HepG2 (cell line): ENCODE data around the gene EIF4ENIF1. TPM values are rescaled to one million over a fixed set of nuclear protein-coding genes. Genes with fewer than 3 reads are reported as not detected.
"Not testable (repeated sequence)": the region's sequence is repeated elsewhere in the genome, so short reads cannot be mapped to it uniquely, and the experiment has no call there.

Experiments
- ATAC-seq: fragments of 200-7000 bp; cut with Tn5 transposase; 3 replicates; pipeline ENCODE4 v1.9.1; 2020; ENCODE audit warnings: mild to moderate bottlenecking, moderate library complexity
- BruUV-seq: library from RNA; stranded (reverse); fragments of 400-500 nt; replicated peaks from 2 replicates; lab custom pipeline; 2021; lab: Mats Ljungman, UMichigan
- CTCF ChIA-PET: fragments of 300-600 bp; formaldehyde crosslinking; extraction: SDS; loops from one replicate; lab custom pipeline; 2021; ENCODE audit warnings: low total read pairs, inconsistent platforms, low intra/inter-chr PET ratio; lab: Yijun Ruan, JAX
- POLR2A ChIA-PET: fragments of 350-600 bp; sonication (Branson Sonifier 250); formaldehyde crosslinking; loops from one replicate; lab custom pipeline; 2020; ENCODE audit warnings: antibody characterized with exemption, inconsistent platforms; lab: Yijun Ruan, JAX
- DNase-seq: peaks from one replicate; pipeline ENCODE4 v3.0.0-alpha.2; 2015; ENCODE audit warnings: low spot score
- FAIRE-seq: peaks from 3 replicates; lab custom pipeline; 2011; peaks lifted over from hg19 to GRCh38; lab: Jason Lieb, UNC
- H2AFZ ChIP-seq: one replicate; pipeline ENCODE4 v1.6.1; 2011; ENCODE audit warnings: low read length, inconsistent platforms
- H3K27ac ChIP-seq: fragments of 300-600 bp; 3 replicates; pipeline ENCODE4 v1.8.0; 2011; ENCODE audit warnings: mixed run types, mild to moderate bottlenecking, mixed read lengths, low read length, inconsistent platforms; ENCODE audit not compliant: insufficient read depth; ENCODE audit errors: extremely low read length
- H3K27me3 ChIP-seq, 2 experiments: fragments of 200-600 bp in 1 of 2; 2 replicates in 1 of 2; 3 replicates in 1 of 2; pipeline versions ENCODE4 v1.6.0 to v1.8.0; 2011; ENCODE audit warnings: low read length in 2 of 2, mild to moderate bottlenecking in 2 of 2, moderate library complexity in 2 of 2, inconsistent platforms in 1 of 2; ENCODE audit not compliant: insufficient read depth in 2 of 2, control insufficient read depth in 1 of 2
- H3K36me3 ChIP-seq, 2 experiments: fragments of 200-600 bp in 1 of 2; replicated peaks in 1 of 2; 2 replicates in 1 of 2; 3 replicates in 1 of 2; pipeline versions ENCODE4 v1.5.1 to v1.8.0; 2011; ENCODE audit warnings: low read length in 2 of 2, inconsistent platforms in 1 of 2; ENCODE audit not compliant: insufficient read depth in 2 of 2, control insufficient read depth in 1 of 2
- H3K4me1 ChIP-seq: 2 replicates; pipeline ENCODE4 v1.5.1; 2012; ENCODE audit warnings: low read length, inconsistent platforms; ENCODE audit not compliant: insufficient read depth
- H3K4me2 ChIP-seq: 2 replicates; pipeline ENCODE4 v1.6.0; 2011; ENCODE audit warnings: low read depth, low read length, inconsistent platforms
- H3K4me3 ChIP-seq, 3 experiments: fragments of 200-600 bp in 1 of 3; sonication (generic), shearing (Covaris generic) in 1 of 3; replicated peaks in 1 of 3; 2 replicates each; pipeline ENCODE4 v1.5.1; 2011 to 2016; ENCODE audit warnings: low read length in 3 of 3, inconsistent platforms in 2 of 3, low read depth in 2 of 3, mild to moderate bottlenecking in 2 of 3, control low read depth in 1 of 3, mixed read lengths in 1 of 3; ENCODE audit not compliant: insufficient read depth in 1 of 3
- H3K79me2 ChIP-seq: one replicate; pipeline ENCODE4 v1.6.1; 2011; ENCODE audit warnings: low read length, inconsistent platforms; ENCODE audit not compliant: insufficient read depth
- H3K9ac ChIP-seq: 2 replicates; pipeline ENCODE4 v1.6.0; 2011; ENCODE audit warnings: mild to moderate bottlenecking, low read depth, low read length, inconsistent platforms; ENCODE audit not compliant: insufficient read depth
- H3K9me3 ChIP-seq: 2 replicates; pipeline ENCODE4 v1.5.1; 2012; ENCODE audit warnings: mild to moderate bottlenecking, low read length
- H4K20me1 ChIP-seq: 2 replicates; pipeline ENCODE4 v1.6.0; 2011; ENCODE audit warnings: inconsistent platforms, mild to moderate bottlenecking, low read length, moderate library complexity; ENCODE audit not compliant: insufficient read depth
- CC2D1A ChIP-seq: sonication (generic); formaldehyde crosslinking; IDR thresholded peaks from 2 replicates; pipeline ENCODE4 v1.8.1; 2023; ENCODE audit warnings: mild to moderate bottlenecking, missing genetic modification reagents
- KLF15 ChIP-seq: sonication (generic); formaldehyde crosslinking; IDR thresholded peaks from 2 replicates; pipeline ENCODE4 v1.8.1; 2023; ENCODE audit warnings: borderline replicate concordance, mild to moderate bottlenecking, inconsistent platforms, missing genetic modification reagents, mixed read lengths
- PAX8 ChIP-seq: sonication (generic); formaldehyde crosslinking; IDR thresholded peaks from 2 replicates; pipeline ENCODE4 v1.8.0; 2022; ENCODE audit warnings: mild to moderate bottlenecking, missing genetic modification reagents, borderline replicate concordance
- RELA ChIP-seq: sonication (generic); formaldehyde crosslinking; IDR thresholded peaks from 2 replicates; pipeline ENCODE4 v1.4.0; 2020; ENCODE audit warnings: missing genetic modification reagents
- YEATS2 ChIP-seq: sonication (generic); formaldehyde crosslinking; IDR thresholded peaks from 2 replicates; pipeline ENCODE4 v1.4.0; 2020; ENCODE audit warnings: missing genetic modification reagents, borderline replicate concordance
- YEATS4 ChIP-seq: sonication (generic); formaldehyde crosslinking; IDR thresholded peaks from 2 replicates; pipeline ENCODE4 v1.4.0; 2020; ENCODE audit warnings: missing genetic modification reagents, borderline replicate concordance
- ZNF280B ChIP-seq: sonication (generic); formaldehyde crosslinking; IDR thresholded peaks from 2 replicates; pipeline ENCODE4 v1.5.0; 2020; ENCODE audit warnings: missing genetic modification reagents, mild to moderate bottlenecking, borderline replicate concordance
- ZNF839 ChIP-seq: sonication (generic); formaldehyde crosslinking; IDR thresholded peaks from 2 replicates; pipeline ENCODE4 v1.4.0; 2020; ENCODE audit warnings: missing genetic modification reagents, mild to moderate bottlenecking, borderline replicate concordance
- WGBS: methylation state at CpG from one replicate; pipeline ENCODE4 v1.1.6; 2017; ENCODE audit warnings: low lambda C conversion rate; 5-methylcytosine and 5-hydroxymethylcytosine counted together
- in situ Hi-C: cut with HindIII; loops from 2 replicates; pipeline ENCODE4 v1.10.0; 2017; ENCODE audit warnings: low pct_unique_long_range_greater_than_20kb; ENCODE audit not compliant: extremely low pct_ligation_motif_present
- intact Hi-C: fragments of 100-400 bp; cut with micrococcal nuclease; formaldehyde crosslinking; loops from one replicate; pipeline ENCODE4 v1.10.0; 2022; ENCODE audit not compliant: unreplicated experiment
- polyA plus RNA-seq, 8 experiments: library from polyadenylated mRNA; depleted of rRNA in 3 of 8; stranded (reverse) in 7 of 8; unstranded in 1 of 8; fragments of >200 nt; fragmentation: Illumina TruSeq in 4 of 8; extraction: Trizol in 4 of 8; gene quantifications; 2 replicates each; pipeline versions ENCODE4 v1.2.1 to v1.2.3, GENCODE V29; 2011 to 2016; ENCODE audit warnings: low read depth in 4 of 8, missing spikeins in 1 of 8, mixed read lengths in 1 of 8; ENCODE audit not compliant: insufficient read depth in 1 of 8
- total RNA-seq, 5 experiments: library from RNA; depleted of rRNA; stranded (reverse); fragments of >200 nt; fragmentation: Illumina TruSeq; extraction: Trizol; gene quantifications; 2 replicates each; pipeline ENCODE4 v1.2.3, GENCODE V29; 2016; ENCODE audit warnings: low read depth in 1 of 5

EIF4ENIF1 gene
- total and polyA plus RNA-seq, 2 of the 13 experiments (the other 11 are each of a cell fraction or from before 2014, with no cell fraction given) = 11.9 to 12.3 TPM

DNA sequence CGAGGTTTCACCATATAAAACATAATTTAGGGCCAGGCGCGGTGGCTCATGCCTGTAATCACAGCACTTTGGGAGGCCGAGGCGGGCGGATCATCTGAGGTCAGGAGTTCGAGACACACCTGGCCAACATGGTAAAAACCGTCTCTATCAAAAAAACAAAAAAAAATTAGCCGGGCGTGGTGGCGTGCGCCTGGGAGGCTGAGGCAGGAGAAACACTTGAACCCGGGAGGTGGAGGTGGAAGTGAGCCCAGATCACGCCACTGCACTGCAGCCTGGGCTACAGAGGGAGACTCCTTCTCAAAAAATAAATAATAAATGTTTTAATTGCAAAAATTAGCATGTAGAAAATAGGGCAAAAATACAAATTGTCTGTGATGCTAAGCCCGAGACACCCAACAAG is 5.7 kb upstream of the EIF4ENIF1 start (continued):
- TF ChIP-seq ZNF280B (CRISPR knock-in tag) (no peak), PAX8 (no peak), YEATS2 (no peak), CC2D1A (CRISPR knock-in tag) (no peak)

DNA sequence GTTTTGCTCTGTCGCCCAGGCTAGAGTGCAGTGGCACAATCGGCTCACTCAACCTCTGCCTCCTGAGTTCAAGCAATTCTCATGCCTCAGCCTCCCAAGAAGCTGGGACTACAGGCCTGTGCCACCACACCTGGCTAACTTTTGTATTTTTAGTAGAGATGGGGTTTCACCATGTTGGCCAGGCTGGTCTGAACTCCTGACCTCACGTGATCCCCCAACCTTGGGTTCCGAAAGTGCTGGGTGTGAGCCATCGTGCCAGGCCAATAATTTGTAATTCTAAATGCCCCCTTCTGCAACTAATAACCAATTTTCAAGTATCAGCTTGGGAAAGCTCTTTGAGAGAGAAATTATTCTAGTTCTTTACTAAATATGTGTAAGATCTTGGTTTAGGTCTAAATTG is 3.7 kb upstream of the EIF4ENIF1 start:
- DNase-seq, H4K20me1 ChIP-seq, H3K27me3 ChIP-seq, BruUV-seq, CTCF ChIA-PET, in situ Hi-C loops, H3K4me3 ChIP-seq, POLR2A ChIA-PET, FAIRE-seq, ATAC-seq, intact Hi-C loops, H3K9me3 ChIP-seq, H3K9ac ChIP-seq, H3K27ac ChIP-seq, H3K4me2 ChIP-seq, H2AFZ ChIP-seq, H3K36me3 ChIP-seq: not testable (repeated sequence)
- Histone ChIP-seq H3K4me1 (peaks cover 25% of the 10 kb centered on the region), H3K79me2 (peaks cover 24% of the 10 kb centered on the region)
- WGBS = 99% methylated on average over 5 of the region's 5 CpGs

DNA sequence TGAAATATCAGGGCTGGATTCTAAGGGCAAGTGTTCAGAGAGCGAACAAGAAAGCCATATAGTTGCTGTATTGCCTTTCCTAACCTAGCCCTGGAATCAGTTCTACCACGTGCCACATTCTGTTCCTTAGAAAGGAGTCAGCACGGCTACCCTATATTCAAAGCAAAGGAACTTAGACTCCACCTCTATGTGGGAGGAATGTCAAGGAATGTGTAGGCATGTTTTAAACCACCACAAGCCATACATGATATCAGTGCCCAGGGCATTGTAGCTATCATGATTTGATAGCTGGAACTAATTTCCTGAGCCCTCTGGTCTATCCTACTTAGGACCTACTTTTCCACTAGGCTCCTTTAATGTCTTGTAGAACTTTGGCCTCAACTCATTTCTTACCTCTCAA is 2.5 kb upstream of the EIF4ENIF1 start:
- 100% methylated on average over 3 of the region's 3 CpGs for WGBS
- DNase-seq (no peak), ATAC-seq (no peak), FAIRE-seq (no peak)
- in situ Hi-C loops (no loop called here), intact Hi-C loops (no loop called here)
- Histone ChIP-seq H3K79me2 (peaks cover 29% of the 10 kb centered on the region), H2AFZ (no peak overlapping the region), H3K4me3 (no peak overlapping the region), H3K9me3 (no peaks in the 10 kb centered on the region), H3K27me3 (no peaks in the 10 kb centered on the region; a peak in 1 of 5 replicates), H3K9ac (no peak overlapping the region), H4K20me1 (no peaks in the 10 kb centered on the region), H3K4me2 (no peak overlapping the region), H3K27ac (no peak overlapping the region), H3K4me1 (peaks cover 30% of the 10 kb centered on the region), H3K36me3 (peaks cover 0 to 3% of the 10 kb centered on the region in 2 experiments; a peak in 2 of 5 replicates)
- ChIA-PET POLR2A (no interaction called here), CTCF (no interaction called here)
- TF ChIP-seq KLF15 (CRISPR knock-in tag) (no peak), RELA (CRISPR knock-in tag) (no peak), YEATS4 (CRISPR knock-in tag) (no peak), ZNF839 (CRISPR knock-in tag) (no peak)
- BruUV-seq = no TSS peak
